Ovary (tissue), 3 donors: ENCODE results near the gene UPK3A.

ENCODE experiments used
- EP300 ChIP-seq: sonication (generic); formaldehyde crosslinking; IDR thresholded peaks from one replicate; pipeline ENCODE4 v1.6.1; 2017; ENCODE audit warnings: antibody characterized with exemption
- TF ChIP-seq, protein P1 (sequence below), 3 donors: fragments of 450-650 bp in 2 of 3; fragments of 200-600 bp in 1 of 3; IDR thresholded peaks; one replicate each; pipeline versions ENCODE4 v1.5.1 to v1.8.0; 2016 to 2022; ENCODE audit warnings: antibody characterized with exemption in 3 of 3, mild to moderate bottlenecking in 1 of 3
- donor health status: DM: no; HTN: no; CAD: no.

DNA sequence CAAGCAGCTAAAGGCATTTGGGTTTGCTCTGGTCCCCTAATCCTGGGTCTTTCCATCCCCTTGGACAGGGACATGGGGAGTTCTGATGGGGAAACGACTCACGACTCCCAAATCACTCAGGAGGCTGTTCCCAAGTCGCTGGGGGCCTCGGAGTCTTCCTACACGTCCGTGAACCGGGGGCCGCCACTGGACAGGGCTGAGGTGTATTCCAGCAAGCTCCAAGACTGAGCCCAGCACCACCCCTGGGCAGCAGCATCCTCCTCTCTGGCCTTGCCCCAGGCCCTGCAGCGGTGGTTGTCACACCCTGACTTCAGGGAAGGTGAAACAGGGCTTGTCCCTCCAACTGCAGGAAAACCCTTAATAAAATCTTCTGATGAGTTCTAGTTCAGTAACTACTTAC is 10.7 kb downstream of the UPK3A start:
- TF ChIP-seq, protein P1, sequence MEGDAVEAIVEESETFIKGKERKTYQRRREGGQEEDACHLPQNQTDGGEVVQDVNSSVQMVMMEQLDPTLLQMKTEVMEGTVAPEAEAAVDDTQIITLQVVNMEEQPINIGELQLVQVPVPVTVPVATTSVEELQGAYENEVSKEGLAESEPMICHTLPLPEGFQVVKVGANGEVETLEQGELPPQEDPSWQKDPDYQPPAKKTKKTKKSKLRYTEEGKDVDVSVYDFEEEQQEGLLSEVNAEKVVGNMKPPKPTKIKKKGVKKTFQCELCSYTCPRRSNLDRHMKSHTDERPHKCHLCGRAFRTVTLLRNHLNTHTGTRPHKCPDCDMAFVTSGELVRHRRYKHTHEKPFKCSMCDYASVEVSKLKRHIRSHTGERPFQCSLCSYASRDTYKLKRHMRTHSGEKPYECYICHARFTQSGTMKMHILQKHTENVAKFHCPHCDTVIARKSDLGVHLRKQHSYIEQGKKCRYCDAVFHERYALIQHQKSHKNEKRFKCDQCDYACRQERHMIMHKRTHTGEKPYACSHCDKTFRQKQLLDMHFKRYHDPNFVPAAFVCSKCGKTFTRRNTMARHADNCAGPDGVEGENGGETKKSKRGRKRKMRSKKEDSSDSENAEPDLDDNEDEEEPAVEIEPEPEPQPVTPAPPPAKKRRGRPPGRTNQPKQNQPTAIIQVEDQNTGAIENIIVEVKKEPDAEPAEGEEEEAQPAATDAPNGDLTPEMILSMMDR (IDR thresholded peaks at IDR 0.05) = no peak
- TF ChIP-seq EP300 = no peak
